ENCODE data around the gene GNL3L. TPM values are rescaled to one million over a fixed set of nuclear protein-coding genes. Genes with fewer than 3 reads are reported as not detected.

GNL3L gene
- total and polyA plus RNA-seq, 2 experiments from 2014 or later = 16.9 to 79.9 TPM

GRCh38 chrX:54564936-54565335, 34.9 kb downstream of the GNL3L start:
- H3K4me1 ChIP-seq (ENCODE audit: insufficient read depth) = no peaks in the 10 kb centered on the region
- H3K4me2 ChIP-seq = no peak overlapping the region
- Mint-ChIP-seq H3K27ac (no peak overlapping the region), H3K36me3 (ENCODE audit: low read depth) (peaks cover 62% of the 10 kb centered on the region), H3K27me3 (ENCODE audit: insufficient read depth, low read depth, poor library complexity) (peaks cover 4% of the 10 kb centered on the region), H3K9me3 (peaks cover 3% of the 10 kb centered on the region; the same call in 1 of the 3 replicates), H3K4me3 (no peak overlapping the region), H3K4me1 (no peaks in the 10 kb centered on the region)
- peaks cover 6% of the 10 kb centered on the region for H3K36me3 ChIP-seq (ENCODE audit: insufficient read depth)
- DNase-seq (ENCODE audit: low spot score) (no peak), ATAC-seq (no peak)
- H3F3A ChIP-seq (replicated peaks; ENCODE audit: low read depth) = no peaks in the 10 kb centered on the region
- H3K27me3 ChIP-seq (ENCODE audit: insufficient read depth) = no peaks in the 10 kb centered on the region
- H3K79me2 ChIP-seq (replicated peaks; ENCODE audit: insufficient read depth) = no peaks in the 10 kb centered on the region
- TF ChIP-seq STAT1 (IDR thresholded peaks at IDR 0.05; ENCODE audit: unreplicated experiment) (no peak), NANOG (IDR thresholded peaks at IDR 0.05; ENCODE audit: borderline replicate concordance) (no peak), REST (IDR thresholded peaks at IDR 0.05; ENCODE audit: unreplicated experiment) (no peak), ZNF114 (CRISPR knock-in tag; IDR thresholded peaks at IDR 0.05) (no peak), CREB1 (CRISPR knock-in tag; IDR thresholded peaks at IDR 0.05; ENCODE audit: low read depth) (no peak)
- H3K9me2 ChIP-seq (ENCODE audit: insufficient read depth) = no peaks in the 10 kb centered on the region
- H3K27ac ChIP-seq (ENCODE audit: low read depth) = no peak overlapping the region
- H2AFZ ChIP-seq = no peak overlapping the region
- no peaks in the 10 kb centered on the region for H4K20me1 ChIP-seq (replicated peaks; ENCODE audit: insufficient read depth)
- H3K4me3 ChIP-seq = no peak overlapping the region

GRCh38 chrX:54570332-54570731, 40.3 kb downstream of the GNL3L start:
- H3K4me3 Mint-ChIP-seq = no peak overlapping the region
- Histone ChIP-seq H3K27ac (ENCODE audit: low read depth) (no peak overlapping the region), H2AFZ (no peak overlapping the region), H4K20me1 (replicated peaks; ENCODE audit: insufficient read depth) (no peaks in the 10 kb centered on the region), H3K36me3 (ENCODE audit: insufficient read depth) (no peaks in the 10 kb centered on the region; the same call in 1 of the 2 replicates), H3K4me1 (ENCODE audit: insufficient read depth) (no peaks in the 10 kb centered on the region), H3K79me2 (replicated peaks; ENCODE audit: insufficient read depth) (no peaks in the 10 kb centered on the region), H3K4me3 (no peak overlapping the region), H3K27me3 (ENCODE audit: insufficient read depth) (no peaks in the 10 kb centered on the region), H3K9me2 (ENCODE audit: insufficient read depth) (no peaks in the 10 kb centered on the region), H3F3A (replicated peaks; ENCODE audit: low read depth) (no peaks in the 10 kb centered on the region), H3K4me2 (no peak overlapping the region)
- H3K27me3 Mint-ChIP-seq (ENCODE audit: insufficient read depth, low read depth, poor library complexity) = peaks cover 1% of the 10 kb centered on the region
- DNase-seq (ENCODE audit: low spot score) = no peak
- H3K4me1 Mint-ChIP-seq = no peaks in the 10 kb centered on the region
- peaks cover 17% of the 10 kb centered on the region for H3K9me3 Mint-ChIP-seq
- H3K36me3 Mint-ChIP-seq (ENCODE audit: low read depth) = peaks cover 56% of the 10 kb centered on the region
- no peak overlapping the region for H3K27ac Mint-ChIP-seq
- ATAC-seq = no peak
- no peak for TF ChIP-seq EZH2 (IDR thresholded peaks at IDR 0.05; ENCODE audit: low read depth, unreplicated experiment)
- TF ChIP-seq EZH2phosphoT487 (IDR thresholded peaks at IDR 0.05; ENCODE audit: unreplicated experiment) = no peak
- TF ChIP-seq ZNF331 (CRISPR knock-in tag; IDR thresholded peaks at IDR 0.05; ENCODE audit: low read depth) = no peak
- no peak for TF ChIP-seq ETS1 (IDR thresholded peaks at IDR 0.05)
- no peak for TF ChIP-seq CTCF (conservative IDR thresholded peaks at IDR 0.05; ENCODE audit: low read depth in 2 of 2)
- no peak for TF ChIP-seq POLR2AphosphoS5 (IDR thresholded peaks at IDR 0.05; ENCODE audit: low read depth)
